Mesendoderm (in vitro differentiated cells): ENCODE results near the gene RHBDL1.
A peak's percentile ranks its signal among the peaks of the same experiment; 100 is the strongest.

Experiments used
- DNase-seq: peaks from one replicate; pipeline ENCODE4 v3.0.0; 2013
- H2AK5ac ChIP-seq: 2 replicates; pipeline ENCODE4 v1.6.1; 2013; ENCODE audit warnings: low read length, inconsistent platforms
- H2BK120ac ChIP-seq: 2 replicates; pipeline ENCODE4 v1.6.1; 2013; ENCODE audit warnings: low read depth, mild to moderate bottlenecking, low read length, moderate library complexity, mixed read lengths
- H2BK15ac ChIP-seq: replicated peaks from 2 replicates; pipeline ENCODE4 v1.6.1; 2013; ENCODE audit warnings: low read depth, mild to moderate bottlenecking, moderate library complexity
- H2BK5ac ChIP-seq: 2 replicates; pipeline ENCODE4 v1.6.1; 2013; ENCODE audit warnings: low read length, inconsistent platforms
- H3K18ac ChIP-seq: 2 replicates; pipeline ENCODE4 v1.6.1; 2013; ENCODE audit warnings: mild to moderate bottlenecking, low read length, mixed read lengths
- H3K23ac ChIP-seq: one replicate; pipeline ENCODE4 v1.6.1; 2013; ENCODE audit warnings: low read length
- H3K27ac ChIP-seq: 2 replicates; pipeline ENCODE4 v1.5.1; 2013; ENCODE audit warnings: low read depth, mild to moderate bottlenecking, inconsistent platforms, low read length, moderate library complexity
- H3K27me3 ChIP-seq: 2 replicates; pipeline ENCODE4 v1.6.1; 2013; ENCODE audit warnings: low read length, control low read depth, mild to moderate bottlenecking, inconsistent platforms; ENCODE audit not compliant: insufficient read depth, poor library complexity
- H3K36me3 ChIP-seq: 2 replicates; pipeline ENCODE4 v1.6.1; 2013; ENCODE audit warnings: low read length, inconsistent platforms; ENCODE audit not compliant: control insufficient read depth, insufficient read depth
- H3K4ac ChIP-seq: one replicate; pipeline ENCODE4 v1.6.1; 2013; ENCODE audit warnings: low read depth, mild to moderate bottlenecking, low read length, moderate library complexity
- H3K4me1 ChIP-seq: 2 replicates; pipeline ENCODE4 v1.6.1; 2013; ENCODE audit warnings: low read depth, low read length, inconsistent platforms; ENCODE audit not compliant: control insufficient read depth
- H3K4me2 ChIP-seq: 2 replicates; pipeline ENCODE4 v1.6.1; 2013; ENCODE audit warnings: low read length
- H3K4me3 ChIP-seq: 2 replicates; pipeline ENCODE4 v1.5.1; 2013; ENCODE audit warnings: mild to moderate bottlenecking, low read length
- H3K56ac ChIP-seq: one replicate; pipeline ENCODE4 v1.6.1; 2013; ENCODE audit warnings: low read length
- H3K79me1 ChIP-seq: 2 replicates; pipeline ENCODE4 v1.6.1; 2013; ENCODE audit warnings: low read length, inconsistent platforms
- H3K79me2 ChIP-seq: 2 replicates; pipeline ENCODE4 v1.6.1; 2013; ENCODE audit warnings: mild to moderate bottlenecking, low read length; ENCODE audit not compliant: control insufficient read depth, insufficient read depth
- H3K9ac ChIP-seq: 2 replicates; pipeline ENCODE4 v1.6.1; 2013; ENCODE audit warnings: low read length, inconsistent platforms
- H4K5ac ChIP-seq: one replicate; pipeline ENCODE4 v1.6.1; 2013; ENCODE audit warnings: low read length
- H4K8ac ChIP-seq: one replicate; pipeline ENCODE4 v1.6.1; 2013; ENCODE audit warnings: low read depth, mild to moderate bottlenecking, control low read depth, low read length, moderate library complexity
- WGBS: extraction: QIAGEN DNeasy Blood & Tissue Kit; methylation state at CpG from one replicate; pipeline ENCODE4 v1.1.7; 2013; ENCODE audit warnings: low lambda C conversion rate, missing lambda C conversion rate; ENCODE audit not compliant: insufficient coverage; ENCODE audit errors: extremely low coverage; 5-methylcytosine and 5-hydroxymethylcytosine counted together

RHBDL1 gene

GRCh38 chr16:636206-637080 lies 39.0 kb upstream of the RHBDL1 start, which contains the start of gene METTL26:
Gene METTL26 (minus strand): TSS chr16:636305. CDS start chr16:636290, 15 bp downstream.
- Histone ChIP-seq H3K4me3 (peak within 1 kb of the TSS; percentile 89), H3K4ac (peak within 1 kb of the TSS; percentile 50), H2BK120ac (no peak within 1 kb of the TSS), H3K4me2 (peak within 1 kb of the TSS; percentile 73), H3K36me3 (no peaks in the 10 kb centered on the region), H3K9ac (peak within 1 kb of the TSS; percentile 94), H2BK15ac (no peak within 1 kb of the TSS), H3K56ac (peak within 1 kb of the TSS; percentile 99), H3K79me2 (no peaks in the 10 kb centered on the region), H4K8ac (no peak within 1 kb of the TSS), H3K79me1 (peaks cover 2% of the 10 kb centered on the region), H3K23ac (peak within 1 kb of the TSS; percentile 97), H3K4me1 (peaks cover 3% of the 10 kb centered on the region), H4K5ac (no peak within 1 kb of the TSS), H2AK5ac (no peak within 1 kb of the TSS), H3K27ac (peak within 1 kb of the TSS; percentile 52), H2BK5ac (no peak within 1 kb of the TSS), H3K27me3 (no peaks in the 10 kb centered on the region), H3K18ac (peak within 1 kb of the TSS; percentile 5)
- WGBS, result no CpG with 5 or more reads among the region's 91 CpGs
- DNase-seq, result peak; percentile 97

- peak; percentile 56 for DNase-seq
- no peak overlapping the region for H2BK5ac ChIP-seq
- no peak overlapping the region for H3K4ac ChIP-seq
- peak overlapping the region; percentile 51 for H3K23ac ChIP-seq
- H2BK120ac ChIP-seq, result no peak overlapping the region
- peaks cover 3% of the 10 kb centered on the region for H3K4me1 ChIP-seq
- H3K79me1 ChIP-seq, result peaks cover 2% of the 10 kb centered on the region
- no peak overlapping the region for H3K27ac ChIP-seq
- peak overlapping the region; percentile 59 for H3K9ac ChIP-seq
- H3K56ac ChIP-seq, result peak overlapping the region; percentile 84
- H2AK5ac ChIP-seq, result no peak overlapping the region
- no peak overlapping the region for H3K18ac ChIP-seq
- H3K27me3 ChIP-seq, result no peaks in the 10 kb centered on the region
- H2BK15ac ChIP-seq, result no peak overlapping the region
- no peak overlapping the region for H4K8ac ChIP-seq
- WGBS, result no CpG with 5 or more reads among the region's 53 CpGs
- H3K79me2 ChIP-seq, result no peaks in the 10 kb centered on the region
- H3K4me3 ChIP-seq, result peak overlapping the region; percentile 24
- H3K36me3 ChIP-seq, result no peaks in the 10 kb centered on the region
- H3K4me2 ChIP-seq, result peak overlapping the region; percentile 74
- H4K5ac ChIP-seq, result no peak overlapping the region
These were observed 38.1 kb upstream of the RHBDL1 start for GRCh38 chr16:637081-638018.

- peak overlapping the region; percentile 51 for H3K23ac ChIP-seq
- no peak overlapping the region for H3K4me3 ChIP-seq
- no peak overlapping the region for H2BK15ac ChIP-seq
- no peak overlapping the region for H3K56ac ChIP-seq
- H3K9ac ChIP-seq, result no peak overlapping the region
- no peak overlapping the region for H4K8ac ChIP-seq
- H3K79me2 ChIP-seq, result no peaks in the 10 kb centered on the region
- no peak overlapping the region for H3K27ac ChIP-seq
- H2AK5ac ChIP-seq, result no peak overlapping the region
- no peak overlapping the region for H3K4ac ChIP-seq
- H3K4me1 ChIP-seq, result peaks cover 3% of the 10 kb centered on the region
- no peak for DNase-seq
- no peak overlapping the region for H3K4me2 ChIP-seq
- no peak overlapping the region for H3K18ac ChIP-seq
- H2BK120ac ChIP-seq, result no peak overlapping the region
- no peak overlapping the region for H4K5ac ChIP-seq
- no peaks in the 10 kb centered on the region for H3K36me3 ChIP-seq
- peaks cover 2% of the 10 kb centered on the region for H3K79me1 ChIP-seq
- H3K27me3 ChIP-seq, result no peaks in the 10 kb centered on the region
- no CpG with 5 or more reads among the region's 15 CpGs for WGBS
- H2BK5ac ChIP-seq, result no peak overlapping the region
These were observed 37.4 kb upstream of the RHBDL1 start for GRCh38 chr16:638034-638543.

DNA sequence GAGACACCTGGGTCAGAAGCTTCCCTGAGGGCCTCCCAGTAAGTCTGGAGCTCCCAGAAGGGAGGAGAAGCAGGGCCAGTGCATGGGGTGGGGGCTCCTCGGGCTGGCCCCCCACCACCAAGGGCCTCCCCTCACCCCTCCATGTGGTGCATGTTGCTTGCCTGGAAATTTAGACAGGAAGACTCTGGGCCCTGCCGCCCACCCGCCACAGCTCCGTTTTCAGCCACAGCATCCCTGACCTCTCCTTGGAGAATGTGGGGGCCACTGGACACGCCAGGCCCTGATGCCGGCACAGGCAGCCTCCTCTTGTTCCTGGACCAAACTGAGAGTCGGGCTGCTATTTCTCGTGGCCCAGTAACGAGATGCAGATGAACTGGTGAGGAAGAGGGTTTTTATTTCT lies 36.6 kb upstream of the RHBDL1 start:
- Histone ChIP-seq H3K36me3 (no peaks in the 10 kb centered on the region), H3K23ac (no peak overlapping the region), H2BK5ac (no peak overlapping the region), H3K27me3 (no peaks in the 10 kb centered on the region), H4K5ac (no peak overlapping the region), H3K56ac (no peak overlapping the region), H3K4me2 (no peak overlapping the region), H2BK120ac (no peak overlapping the region), H3K79me1 (peaks cover 2% of the 10 kb centered on the region), H3K79me2 (no peaks in the 10 kb centered on the region), H3K27ac (no peak overlapping the region), H2AK5ac (no peak overlapping the region), H3K4me3 (no peak overlapping the region), H3K9ac (no peak overlapping the region), H3K4me1 (peaks cover 3% of the 10 kb centered on the region), H3K4ac (no peak overlapping the region), H2BK15ac (no peak overlapping the region), H4K8ac (no peak overlapping the region), H3K18ac (no peak overlapping the region)
- no peak for DNase-seq
- no CpG with 5 or more reads among the region's 9 CpGs for WGBS

GRCh38 chr16:640614-641013 lies 34.9 kb upstream of the RHBDL1 start:
- Histone ChIP-seq H3K56ac (no peak overlapping the region), H3K4me1 (peaks cover 3% of the 10 kb centered on the region), H3K27me3 (no peaks in the 10 kb centered on the region), H2BK15ac (no peak overlapping the region), H3K23ac (no peak overlapping the region), H3K27ac (no peak overlapping the region), H3K4ac (no peak overlapping the region), H4K5ac (no peak overlapping the region), H2BK120ac (no peak overlapping the region), H2AK5ac (no peak overlapping the region), H3K79me1 (no peaks in the 10 kb centered on the region), H2BK5ac (no peak overlapping the region), H4K8ac (no peak overlapping the region), H3K79me2 (no peaks in the 10 kb centered on the region), H3K9ac (no peak overlapping the region), H3K18ac (no peak overlapping the region), H3K4me2 (no peak overlapping the region), H3K4me3 (no peak overlapping the region), H3K36me3 (no peaks in the 10 kb centered on the region)
- no CpG with 5 or more reads among the region's 5 CpGs for WGBS
- DNase-seq, result no peak
